ENCODE measurements around the gene HTRA3. TPM values are rescaled to one million over a fixed set of nuclear protein-coding genes. Genes with fewer than 3 reads are reported as not detected.

Gene HTRA3
- total RNA-seq, 2 experiments from 2014 or later = not detected

DNA sequence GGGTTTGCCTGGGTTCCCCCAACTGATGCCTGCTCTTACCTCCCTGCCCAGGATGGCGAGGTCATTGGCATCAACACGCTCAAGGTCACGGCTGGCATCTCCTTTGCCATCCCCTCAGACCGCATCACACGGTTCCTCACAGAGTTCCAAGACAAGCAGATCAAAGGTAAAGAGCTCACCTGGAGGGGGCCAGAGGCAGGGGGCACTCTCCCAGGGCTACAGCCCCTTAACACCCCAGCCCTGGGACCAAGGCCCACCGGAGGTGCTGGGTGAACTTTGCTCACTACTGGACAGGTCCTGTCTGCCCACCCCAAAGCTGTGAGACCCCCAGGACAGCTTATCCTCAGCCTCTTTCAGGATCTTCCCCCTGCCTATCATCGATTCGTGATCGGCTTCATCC, 24.5 kb downstream of the HTRA3 start:
- Mint-ChIP-seq H3K36me3 (ENCODE audit: low read depth) (no peaks in the 10 kb centered on the region), H3K4me1 (no peaks in the 10 kb centered on the region)

DNA sequence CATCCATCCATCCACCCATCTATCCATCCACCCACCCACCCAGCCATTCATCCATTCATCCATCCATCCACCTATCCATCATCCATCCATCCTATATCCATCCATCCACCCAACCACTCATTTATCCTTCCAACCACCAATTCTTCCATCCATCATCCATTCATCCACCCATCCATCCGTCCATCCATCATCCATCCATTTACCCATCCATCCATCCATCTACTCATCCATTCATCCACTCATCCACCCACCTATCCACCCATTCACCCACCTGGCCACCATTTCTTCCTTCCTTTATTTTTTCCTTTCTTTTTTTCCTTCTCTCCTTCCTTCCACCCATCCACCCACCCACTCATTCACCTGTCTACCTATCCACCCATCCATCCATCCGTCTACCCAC, 25.2 kb downstream of the HTRA3 start:
- Mint-ChIP-seq H3K9me3 (peaks cover 5% of the 10 kb centered on the region), H3K27ac (no peak overlapping the region), H3K4me3 (no peak overlapping the region), H3K4me1 (no peaks in the 10 kb centered on the region), H3K36me3 (ENCODE audit: low read depth) (no peaks in the 10 kb centered on the region), H3K27me3 (no peaks in the 10 kb centered on the region)
- ChIA-PET POLR2A (no interaction called here), CTCF (no interaction called here)
- DNase-seq = no peak

More for the DNA sequence above, 24.5 kb downstream of the HTRA3 start:
- H3K4me3 Mint-ChIP-seq = no peak overlapping the region
- H3K27me3 Mint-ChIP-seq = no peaks in the 10 kb centered on the region
- peaks cover 5% of the 10 kb centered on the region for H3K9me3 Mint-ChIP-seq
- DNase-seq = no peak
- POLR2A ChIA-PET = no interaction called here
- CTCF ChIA-PET = no interaction called here
- no peak overlapping the region for H3K27ac Mint-ChIP-seq

DNA sequence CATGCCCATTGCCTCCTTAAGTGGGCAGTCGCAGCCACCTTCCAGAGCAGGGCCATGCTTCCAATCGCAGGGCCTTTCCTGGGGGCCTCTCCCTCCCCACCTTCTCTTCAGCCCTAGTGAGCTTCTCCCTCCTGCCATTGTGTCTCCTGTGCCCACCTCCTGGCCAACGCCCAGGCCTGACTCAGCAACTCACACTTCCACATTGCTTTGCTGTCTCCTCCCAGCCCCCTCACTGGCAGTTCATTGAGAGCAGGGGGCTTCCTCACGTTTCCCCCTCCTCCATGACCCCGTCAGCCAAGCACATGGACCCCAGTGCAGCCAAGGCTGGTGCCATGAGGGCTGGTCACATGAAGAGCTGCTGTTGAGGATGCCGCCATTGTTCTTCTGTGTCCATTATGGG, 25.9 kb downstream of the HTRA3 start:
- CTCF ChIA-PET = no interaction called here
- H3K27me3 Mint-ChIP-seq = no peaks in the 10 kb centered on the region
- no peaks in the 10 kb centered on the region for H3K36me3 Mint-ChIP-seq (ENCODE audit: low read depth)
- no peaks in the 10 kb centered on the region for H3K4me1 Mint-ChIP-seq
- no peak for DNase-seq
- H3K27ac Mint-ChIP-seq = no peak overlapping the region
- no peak overlapping the region for H3K4me3 Mint-ChIP-seq
- H3K9me3 Mint-ChIP-seq = peaks cover 5% of the 10 kb centered on the region
- POLR2A ChIA-PET = no interaction called here

DNA sequence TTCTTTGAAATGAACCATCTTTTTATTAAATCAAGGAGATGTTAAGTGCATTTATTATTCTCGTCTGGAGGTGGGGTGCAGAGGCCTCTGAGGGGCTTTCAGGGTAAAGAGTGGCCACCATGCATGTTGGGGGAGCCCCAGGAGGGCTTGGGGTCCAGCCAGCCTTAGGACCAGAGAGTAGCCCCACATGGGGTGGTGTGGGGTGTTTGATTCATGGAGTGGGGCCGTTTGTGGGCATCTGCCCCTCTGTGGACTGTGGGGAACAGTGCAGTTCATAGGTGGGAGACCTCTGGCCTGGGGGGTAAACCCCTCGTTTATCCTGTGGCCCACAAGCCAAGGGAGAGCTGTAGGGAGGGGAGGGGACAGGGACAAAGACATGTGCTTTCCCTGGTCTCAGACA, 26.9 kb downstream of the HTRA3 start:
- no peaks in the 10 kb centered on the region for H3K36me3 Mint-ChIP-seq (ENCODE audit: low read depth)
- peaks cover 5% of the 10 kb centered on the region for H3K9me3 Mint-ChIP-seq
- H3K4me3 Mint-ChIP-seq = no peak overlapping the region
- DNase-seq = no peak
- ChIA-PET CTCF (no interaction called here), POLR2A (no interaction called here)
- H3K27ac Mint-ChIP-seq = no peak overlapping the region
- H3K27me3 Mint-ChIP-seq = no peaks in the 10 kb centered on the region
- H3K4me1 Mint-ChIP-seq = no peaks in the 10 kb centered on the region

DNA sequence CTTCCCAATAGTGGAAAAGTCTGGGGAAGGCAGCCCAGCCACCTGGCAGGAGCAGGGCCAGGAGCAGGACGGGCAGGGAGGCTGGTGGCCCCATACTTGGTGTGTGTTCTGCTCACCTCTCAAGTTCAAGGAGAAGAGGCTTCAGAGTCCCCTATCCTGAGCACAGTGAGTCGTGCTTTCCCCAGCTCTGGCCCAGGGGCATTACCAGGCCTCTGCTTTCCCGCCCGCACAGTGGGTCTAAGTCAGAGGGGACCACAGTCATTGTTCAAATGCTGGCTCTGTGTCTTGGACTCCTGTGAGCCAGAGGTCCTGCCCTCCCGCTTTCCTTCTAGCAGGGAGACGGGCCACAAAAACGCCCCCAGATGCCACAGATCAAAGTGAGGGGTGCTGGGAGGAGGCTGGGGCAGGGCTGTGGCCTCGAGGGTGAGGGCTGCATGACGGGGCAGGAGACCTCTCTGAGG, 27.6 kb downstream of the HTRA3 start:
- ChIA-PET POLR2A (no interaction called here), CTCF (no interaction called here)
- Mint-ChIP-seq H3K4me1 (no peaks in the 10 kb centered on the region), H3K27me3 (no peaks in the 10 kb centered on the region), H3K4me3 (no peak overlapping the region), H3K36me3 (ENCODE audit: low read depth) (no peaks in the 10 kb centered on the region), H3K9me3 (peaks cover 5% of the 10 kb centered on the region), H3K27ac (no peak overlapping the region)
- DNase-seq = no peak

DNA sequence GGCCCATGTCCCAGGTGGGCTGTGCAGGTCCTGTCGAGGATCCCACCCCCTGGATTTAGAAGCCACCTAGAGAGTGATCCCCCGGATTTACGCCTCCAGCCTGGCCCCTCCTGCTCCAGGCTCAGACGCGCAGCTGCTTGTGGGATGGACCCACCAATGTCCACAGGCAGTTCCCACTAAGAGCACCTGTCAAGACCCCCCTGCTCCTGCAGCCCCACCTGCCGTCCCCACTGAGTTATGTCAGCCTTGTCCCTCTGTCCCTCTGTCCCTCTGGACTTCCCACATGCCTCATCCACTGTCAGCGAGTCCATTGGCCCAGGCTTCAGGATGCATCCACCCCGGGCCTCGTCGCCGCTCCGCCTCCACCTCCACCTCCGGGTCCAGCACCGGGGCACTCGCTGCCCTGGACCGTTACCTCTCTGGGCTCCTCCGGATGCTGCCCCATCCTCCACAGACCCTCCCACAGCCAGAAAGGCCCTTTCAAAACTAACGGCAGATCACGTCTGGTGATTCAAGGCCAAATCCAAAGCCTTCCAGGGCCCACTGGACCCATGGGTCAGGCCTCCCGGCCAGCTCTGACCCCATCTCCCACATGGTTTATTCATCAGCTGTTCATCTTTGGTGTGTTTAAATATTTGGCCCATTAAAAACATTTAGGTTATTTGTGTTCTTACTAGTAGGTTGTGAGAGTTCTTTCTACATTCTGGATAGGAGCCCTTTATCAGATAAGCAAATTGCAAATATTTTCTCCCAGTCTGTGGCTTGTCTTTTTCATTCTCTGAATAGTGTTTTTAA, 28.3 kb downstream of the HTRA3 start:
- H3K27ac Mint-ChIP-seq = no peak overlapping the region
- no peaks in the 10 kb centered on the region for H3K36me3 Mint-ChIP-seq (ENCODE audit: low read depth)
- ChIA-PET CTCF (no interaction called here), POLR2A (no interaction called here)
- H3K27me3 Mint-ChIP-seq = no peaks in the 10 kb centered on the region
- H3K4me1 Mint-ChIP-seq = no peaks in the 10 kb centered on the region
- no peak for DNase-seq
- peaks cover 5% of the 10 kb centered on the region for H3K9me3 Mint-ChIP-seq
- H3K4me3 Mint-ChIP-seq = no peak overlapping the region

DNA sequence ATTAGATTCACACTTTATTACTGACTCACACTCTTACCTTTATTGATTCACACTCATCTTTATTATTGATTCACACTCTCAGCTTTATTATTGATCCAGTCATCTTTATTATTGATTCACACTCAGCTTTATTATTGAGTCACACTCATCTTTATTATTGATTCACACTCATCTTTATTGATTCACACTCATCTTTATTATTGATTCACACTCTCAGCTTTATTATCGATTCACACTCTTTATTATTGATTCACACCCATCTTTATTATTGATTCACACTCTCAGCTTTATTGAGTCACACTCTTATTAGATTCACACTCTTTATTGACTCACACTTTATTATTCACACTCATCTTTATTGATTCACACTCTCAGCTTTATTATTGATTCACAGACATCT, 31.3 kb downstream of the HTRA3 start:
- H3K9me3 Mint-ChIP-seq = no peaks in the 10 kb centered on the region
- H3K4me3 Mint-ChIP-seq = no peak overlapping the region
- ChIA-PET POLR2A (no interaction called here), CTCF (interaction anchor here (0.9 kb wide), 1 partner anchor 8 kb away, joined by 3 read pairs; no protein-coding TSS in a partner anchor)
- H3K27me3 Mint-ChIP-seq = no peaks in the 10 kb centered on the region
- no peaks in the 10 kb centered on the region for H3K4me1 Mint-ChIP-seq
- H3K27ac Mint-ChIP-seq = no peak overlapping the region
- DNase-seq = no peak
- no peaks in the 10 kb centered on the region for H3K36me3 Mint-ChIP-seq (ENCODE audit: low read depth)

DNA sequence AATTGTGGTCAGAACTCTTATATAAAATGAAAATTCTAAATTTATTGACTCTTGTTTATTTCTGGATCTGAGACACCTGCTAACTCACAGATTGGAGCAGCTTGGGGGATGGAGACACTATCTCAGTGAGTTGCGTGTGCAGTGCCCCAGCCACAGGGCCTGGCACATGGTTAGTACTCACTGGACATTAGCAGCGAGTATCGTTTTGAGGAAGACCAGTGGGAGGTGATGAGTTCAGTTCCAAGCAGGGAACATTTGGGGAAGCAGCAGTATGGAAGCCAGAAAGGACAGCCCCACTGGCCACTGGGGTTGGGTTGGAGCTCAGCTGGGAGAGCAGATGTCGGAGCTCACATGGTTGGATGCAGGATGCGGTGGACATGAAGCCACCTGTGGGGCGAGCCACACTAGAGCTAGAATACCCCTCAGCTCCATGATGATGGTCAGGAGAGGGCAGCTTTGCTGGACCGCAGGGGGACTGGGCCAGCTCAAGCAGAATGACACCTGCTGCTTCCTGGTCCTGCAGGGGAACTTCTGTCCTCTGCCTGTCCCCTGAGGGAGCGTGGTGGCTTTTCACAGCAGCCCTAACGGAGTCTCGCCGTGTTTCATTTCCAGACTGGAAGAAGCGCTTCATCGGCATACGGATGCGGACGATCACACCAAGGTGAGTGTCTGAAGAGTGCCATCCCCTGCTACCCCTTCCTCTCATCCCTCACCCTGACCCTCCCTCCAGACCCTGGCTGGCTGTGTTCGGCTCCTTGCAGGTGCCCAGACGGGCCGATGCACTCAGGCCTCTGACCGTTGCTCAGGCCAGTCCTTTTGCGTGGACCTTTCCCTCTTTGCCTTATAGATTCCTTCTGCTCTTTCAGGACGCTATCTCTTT, 32.5 kb downstream of the HTRA3 start:
- no peak for DNase-seq
- no peaks in the 10 kb centered on the region for H3K27me3 Mint-ChIP-seq
- ChIA-PET POLR2A (no interaction called here), CTCF (no interaction called here)
- no peak overlapping the region for H3K4me3 Mint-ChIP-seq
- H3K4me1 Mint-ChIP-seq = no peaks in the 10 kb centered on the region
- H3K9me3 Mint-ChIP-seq = no peaks in the 10 kb centered on the region
- no peak overlapping the region for H3K27ac Mint-ChIP-seq
- no peaks in the 10 kb centered on the region for H3K36me3 Mint-ChIP-seq (ENCODE audit: low read depth)

DNA sequence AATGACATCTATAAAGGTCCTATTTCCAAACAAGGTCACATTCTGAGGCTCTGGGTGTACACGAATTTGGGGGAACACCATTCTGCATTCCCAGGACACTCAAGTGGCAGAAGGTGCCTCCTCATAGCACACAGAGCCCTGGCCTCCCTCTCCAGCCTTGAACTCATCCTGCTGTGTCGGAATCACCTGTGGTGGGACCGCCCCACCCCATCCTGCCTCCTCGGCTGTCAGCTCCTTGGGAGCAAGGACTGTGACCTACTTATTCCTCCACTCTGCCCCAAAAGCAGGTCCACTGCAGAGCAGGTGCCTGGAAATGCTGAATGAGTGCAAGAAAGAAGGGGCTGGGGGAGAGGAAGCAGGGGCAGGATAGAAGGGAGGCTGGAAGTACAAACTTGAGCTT, 33.5 kb downstream of the HTRA3 start:
- H3K4me3 Mint-ChIP-seq = no peak overlapping the region
- no peaks in the 10 kb centered on the region for H3K9me3 Mint-ChIP-seq
- no peaks in the 10 kb centered on the region for H3K36me3 Mint-ChIP-seq (ENCODE audit: low read depth)
- DNase-seq = no peak
- H3K4me1 Mint-ChIP-seq = no peaks in the 10 kb centered on the region
- POLR2A ChIA-PET = no interaction called here
- no peaks in the 10 kb centered on the region for H3K27me3 Mint-ChIP-seq
- H3K27ac Mint-ChIP-seq = no peak overlapping the region
- CTCF ChIA-PET = no interaction called here

DNA sequence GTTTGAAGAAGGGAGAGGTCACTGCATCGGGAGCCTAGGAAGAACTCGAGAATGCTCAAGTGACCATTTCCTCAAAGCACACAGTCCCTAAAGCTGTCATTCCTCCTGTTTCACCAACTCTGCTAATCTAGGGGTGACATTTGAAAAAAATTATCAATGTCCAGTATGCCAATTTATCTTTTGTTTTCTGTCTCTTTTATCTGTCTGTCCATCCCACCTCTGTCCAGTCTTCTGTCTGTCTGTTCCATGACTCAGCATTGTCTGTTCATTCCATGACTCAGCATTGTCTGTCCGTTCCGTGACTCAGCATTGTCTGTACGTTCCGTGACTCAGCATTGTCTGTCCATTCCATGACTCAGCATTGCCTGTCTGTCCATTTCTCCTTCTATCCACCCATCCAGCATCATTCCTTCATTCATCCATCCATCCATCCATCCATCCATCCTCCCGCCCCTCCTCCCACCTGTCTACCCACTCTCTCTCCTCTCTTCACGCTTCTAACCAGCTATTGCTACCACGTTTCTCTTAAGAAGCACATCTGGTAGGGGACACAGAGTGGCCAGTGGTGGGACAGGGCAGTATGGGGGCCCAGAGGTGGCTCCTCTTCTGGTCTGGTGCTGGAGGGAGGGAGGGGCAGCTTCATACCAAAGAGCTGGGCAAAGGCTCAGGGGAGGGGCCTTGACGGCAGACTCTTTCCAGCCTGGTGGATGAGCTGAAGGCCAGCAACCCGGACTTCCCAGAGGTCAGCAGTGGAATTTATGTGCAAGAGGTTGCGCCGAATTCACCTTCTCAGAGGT, 34.1 kb downstream of the HTRA3 start:
- Mint-ChIP-seq H3K27ac (no peak overlapping the region), H3K4me1 (no peaks in the 10 kb centered on the region)

DNA sequence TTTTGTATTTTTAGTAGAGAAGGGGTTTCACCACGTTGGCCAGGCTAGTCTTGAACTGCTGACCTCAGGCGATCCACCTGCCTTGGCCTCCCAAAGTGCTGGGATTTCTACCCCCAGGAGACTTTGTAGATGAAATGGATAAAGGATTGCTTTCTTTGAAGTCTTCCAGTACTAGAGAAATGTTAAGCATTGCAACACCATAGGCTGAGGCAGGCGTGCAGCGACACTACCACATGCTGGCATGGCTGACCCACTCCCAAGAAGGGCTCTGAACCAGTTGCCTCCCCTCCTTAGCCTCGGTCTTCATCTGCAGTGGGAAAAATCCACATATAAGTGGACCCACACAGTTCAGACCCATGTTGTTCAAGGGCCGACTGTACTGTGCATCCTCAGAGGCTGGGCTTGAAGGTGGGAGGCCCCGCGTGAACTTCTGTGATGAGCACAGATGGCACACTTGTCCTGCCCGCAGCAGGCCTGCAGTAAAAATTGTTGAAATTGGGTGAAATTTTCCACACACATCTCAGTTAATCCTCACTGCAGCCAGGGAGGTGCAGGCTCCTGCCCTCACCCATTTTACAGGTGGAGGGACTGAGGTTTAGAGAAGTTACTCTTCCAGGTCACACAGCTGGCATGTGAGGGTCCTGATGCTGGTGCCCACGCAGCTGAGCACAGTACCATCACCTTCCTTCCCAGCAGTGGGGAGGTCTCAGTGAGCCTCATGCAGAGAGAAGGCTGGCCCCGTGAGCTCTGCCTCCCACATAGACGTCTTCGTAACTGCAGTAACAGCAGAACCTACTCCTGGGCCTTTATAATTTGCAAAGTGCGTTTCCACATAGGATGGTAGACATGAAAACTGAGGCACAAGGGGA, 35.5 kb downstream of the HTRA3 start:
- POLR2A ChIA-PET = no interaction called here
- H3K27ac Mint-ChIP-seq = no peak overlapping the region
- no peaks in the 10 kb centered on the region for H3K9me3 Mint-ChIP-seq
- no peaks in the 10 kb centered on the region for H3K27me3 Mint-ChIP-seq
- no peaks in the 10 kb centered on the region for H3K4me1 Mint-ChIP-seq
- no peak overlapping the region for H3K4me3 Mint-ChIP-seq
- CTCF ChIA-PET = interaction anchor here (1.2 kb wide), 1 partner anchor 13 kb away, joined by 3 read pairs; no protein-coding TSS in a partner anchor
- H3K36me3 Mint-ChIP-seq (ENCODE audit: low read depth) = no peaks in the 10 kb centered on the region
- no peak for DNase-seq

More for the DNA sequence above, 34.1 kb downstream of the HTRA3 start:
- POLR2A ChIA-PET = interaction anchor here (0.6 kb wide), 1 partner anchor 276 kb away, joined by 3 read pairs; no protein-coding TSS in a partner anchor
- H3K4me3 Mint-ChIP-seq = no peak overlapping the region
- CTCF ChIA-PET = interaction anchor here (0.7 to 1.2 kb wide), 2 partner anchors 11 to 104 kb away, joined by 3 read pairs; no protein-coding TSS in a partner anchor
- DNase-seq = no peak
- H3K36me3 Mint-ChIP-seq (ENCODE audit: low read depth) = no peaks in the 10 kb centered on the region
- H3K27me3 Mint-ChIP-seq = no peaks in the 10 kb centered on the region
- no peaks in the 10 kb centered on the region for H3K9me3 Mint-ChIP-seq

DNA sequence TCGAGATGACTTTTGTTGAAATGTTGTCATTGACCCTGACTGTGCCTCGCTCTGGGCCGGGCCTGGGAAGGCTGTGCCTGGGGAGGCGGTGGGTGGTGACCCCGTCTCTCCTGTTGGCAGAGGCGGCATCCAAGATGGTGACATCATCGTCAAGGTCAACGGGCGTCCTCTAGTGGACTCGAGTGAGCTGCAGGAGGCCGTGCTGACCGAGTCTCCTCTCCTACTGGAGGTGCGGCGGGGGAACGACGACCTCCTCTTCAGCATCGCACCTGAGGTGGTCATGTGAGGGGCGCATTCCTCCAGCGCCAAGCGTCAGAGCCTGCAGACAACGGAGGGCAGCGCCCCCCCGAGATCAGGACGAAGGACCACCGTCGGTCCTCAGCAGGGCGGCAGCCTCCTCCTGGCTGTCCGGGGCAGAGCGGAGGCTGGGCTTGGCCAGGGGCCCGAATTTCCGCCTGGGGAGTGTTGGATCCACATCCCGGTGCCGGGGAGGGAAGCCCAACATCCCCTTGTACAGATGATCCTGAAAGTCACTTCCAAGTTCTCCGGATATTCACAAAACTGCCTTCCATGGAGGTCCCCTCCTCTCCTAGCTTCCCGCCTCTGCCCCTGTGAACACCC, 36.4 kb downstream of the HTRA3 start:
- Mint-ChIP-seq H3K27ac (no peak overlapping the region), H3K4me1 (no peaks in the 10 kb centered on the region), H3K9me3 (no peaks in the 10 kb centered on the region), H3K27me3 (no peaks in the 10 kb centered on the region), H3K4me3 (no peak overlapping the region), H3K36me3 (ENCODE audit: low read depth) (no peaks in the 10 kb centered on the region)
- no peak for DNase-seq
- ChIA-PET POLR2A (no interaction called here), CTCF (no interaction called here)
